ENCODE measurements around the gene GRAP2. TPM values are rescaled to one million over a fixed set of nuclear protein-coding genes. Genes with fewer than 3 reads are reported as not detected.
A peak's percentile ranks its signal among the peaks of the same experiment; 100 is the strongest.

Gene GRAP2
- total RNA-seq, 1 experiment from 2014 or later = 0.12 TPM

DNA sequence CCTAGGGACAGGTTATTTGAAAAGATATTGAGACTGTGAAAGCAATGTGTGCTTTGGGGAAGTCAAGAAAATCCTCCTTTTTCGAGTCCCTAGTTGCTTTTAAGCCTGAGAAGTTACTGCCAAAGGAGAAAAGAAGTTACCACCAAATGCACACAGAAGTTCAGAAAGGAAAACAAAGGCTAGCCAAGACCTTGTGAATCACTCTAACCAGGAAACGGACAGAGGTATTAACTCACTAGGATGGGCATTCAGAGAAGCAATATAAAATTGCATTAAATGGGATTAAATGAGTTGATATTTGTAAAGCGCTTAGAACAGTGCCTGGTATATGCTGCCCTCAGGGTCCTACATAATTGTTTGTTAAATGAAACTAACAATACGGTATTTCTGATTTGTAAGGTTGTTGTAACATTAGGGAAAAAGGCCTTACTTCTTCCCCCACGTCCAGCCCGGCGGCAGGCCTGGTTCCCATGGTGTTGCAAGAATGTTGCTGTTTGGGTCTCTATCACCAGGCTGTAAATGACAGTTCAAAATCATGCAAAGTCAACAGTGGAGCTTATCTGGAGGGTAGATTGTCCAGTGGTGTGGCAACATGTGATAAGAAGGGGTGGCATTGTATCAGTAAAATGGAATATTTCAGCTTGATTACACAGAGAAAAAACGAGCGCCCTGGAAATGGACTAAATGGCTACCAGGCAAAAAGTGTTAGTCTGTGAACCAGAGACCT lies 66.4 kb downstream of the GRAP2 start:
- Mint-ChIP-seq H3K9me3 (ENCODE audit: unreplicated experiment) (no peaks in the 10 kb centered on the region), H3K27ac (ENCODE audit: low read depth, unreplicated experiment) (peak overlapping the region; percentile 88), H3K27me3 (ENCODE audit: insufficient read depth, unreplicated experiment) (peaks cover 5% of the 10 kb centered on the region), H3K36me3 (ENCODE audit: insufficient read depth, unreplicated experiment) (no peaks in the 10 kb centered on the region), H3K4me3 (ENCODE audit: unreplicated experiment) (no peak overlapping the region), H3K4me1 (ENCODE audit: insufficient read depth, unreplicated experiment) (peaks cover 34% of the 10 kb centered on the region)
- ChIA-PET CTCF (interaction anchor here (0.6 to 2.6 kb wide), 4 partner anchors 14 to 82 kb away, joined by 3 to 9 read pairs (median 4); no protein-coding TSS in a partner anchor), POLR2A (interaction anchor here (0.6 to 1.4 kb wide), 2 partner anchors 27 to 30 kb away, joined by 3 to 4 read pairs; partner anchors contain the start of gene FAM83F)
- intact Hi-C loops (cut with micrococcal nuclease) = loop anchor here (2.0 kb wide), 1 partner anchor 18 kb away; no protein-coding TSS in a partner anchor
- TF ChIP-seq, protein P1, sequence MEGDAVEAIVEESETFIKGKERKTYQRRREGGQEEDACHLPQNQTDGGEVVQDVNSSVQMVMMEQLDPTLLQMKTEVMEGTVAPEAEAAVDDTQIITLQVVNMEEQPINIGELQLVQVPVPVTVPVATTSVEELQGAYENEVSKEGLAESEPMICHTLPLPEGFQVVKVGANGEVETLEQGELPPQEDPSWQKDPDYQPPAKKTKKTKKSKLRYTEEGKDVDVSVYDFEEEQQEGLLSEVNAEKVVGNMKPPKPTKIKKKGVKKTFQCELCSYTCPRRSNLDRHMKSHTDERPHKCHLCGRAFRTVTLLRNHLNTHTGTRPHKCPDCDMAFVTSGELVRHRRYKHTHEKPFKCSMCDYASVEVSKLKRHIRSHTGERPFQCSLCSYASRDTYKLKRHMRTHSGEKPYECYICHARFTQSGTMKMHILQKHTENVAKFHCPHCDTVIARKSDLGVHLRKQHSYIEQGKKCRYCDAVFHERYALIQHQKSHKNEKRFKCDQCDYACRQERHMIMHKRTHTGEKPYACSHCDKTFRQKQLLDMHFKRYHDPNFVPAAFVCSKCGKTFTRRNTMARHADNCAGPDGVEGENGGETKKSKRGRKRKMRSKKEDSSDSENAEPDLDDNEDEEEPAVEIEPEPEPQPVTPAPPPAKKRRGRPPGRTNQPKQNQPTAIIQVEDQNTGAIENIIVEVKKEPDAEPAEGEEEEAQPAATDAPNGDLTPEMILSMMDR (IDR thresholded peaks at IDR 0.05; ENCODE audit: unreplicated experiment) = no peak
- no TSS peak for BruUV-seq (replicated peaks)
- peak; percentile 33 for DNase-seq (ENCODE audit: unreplicated experiment)

GRCh38 chr22:39967996-39968972 lies 67.4 kb downstream of the GRAP2 start:
- peaks cover 34% of the 10 kb centered on the region for H3K4me1 Mint-ChIP-seq (ENCODE audit: insufficient read depth, unreplicated experiment)
- intact Hi-C loops (cut with micrococcal nuclease) = loop anchor here (2.0 kb wide), 1 partner anchor 17 kb away; no protein-coding TSS in a partner anchor
- no peaks in the 10 kb centered on the region for H3K9me3 Mint-ChIP-seq (ENCODE audit: unreplicated experiment)
- TF ChIP-seq, protein P1 (IDR thresholded peaks at IDR 0.05; ENCODE audit: unreplicated experiment) = no peak
- POLR2A ChIA-PET = interaction anchor here (0.6 to 1.5 kb wide), 3 partner anchors 26 to 103 kb away, joined by 3 read pairs; partner anchors contain the start of gene FAM83F
- no peaks in the 10 kb centered on the region for H3K36me3 Mint-ChIP-seq (ENCODE audit: insufficient read depth, unreplicated experiment)
- peaks cover 11% of the 10 kb centered on the region for H3K27me3 Mint-ChIP-seq (ENCODE audit: insufficient read depth, unreplicated experiment)
- BruUV-seq (replicated peaks) = no TSS peak
- H3K27ac Mint-ChIP-seq (ENCODE audit: low read depth, unreplicated experiment) = no peak overlapping the region
- CTCF ChIA-PET = interaction anchor here (0.5 kb wide), 1 partner anchor 212 kb away, joined by 3 read pairs; no protein-coding TSS in a partner anchor
- H3K4me3 Mint-ChIP-seq (ENCODE audit: unreplicated experiment) = no peak overlapping the region
- DNase-seq (ENCODE audit: unreplicated experiment) = no peak

- Mint-ChIP-seq H3K9me3 (ENCODE audit: unreplicated experiment) (no peaks in the 10 kb centered on the region), H3K27ac (ENCODE audit: low read depth, unreplicated experiment) (no peak overlapping the region), H3K4me1 (ENCODE audit: insufficient read depth, unreplicated experiment) (peaks cover 31% of the 10 kb centered on the region), H3K36me3 (ENCODE audit: insufficient read depth, unreplicated experiment) (no peaks in the 10 kb centered on the region), H3K27me3 (ENCODE audit: insufficient read depth, unreplicated experiment) (peaks cover 11% of the 10 kb centered on the region), H3K4me3 (ENCODE audit: unreplicated experiment) (no peak overlapping the region)
- TF ChIP-seq, protein P1 (IDR thresholded peaks at IDR 0.05; ENCODE audit: unreplicated experiment) = no peak
- intact Hi-C loops (cut with micrococcal nuclease) = no loop called here
- CTCF ChIA-PET = interaction anchor here (0.6 to 0.7 kb wide), 2 partner anchors 10 to 26 kb away, joined by 3 to 4 read pairs; no protein-coding TSS in a partner anchor
- no peak for DNase-seq (ENCODE audit: unreplicated experiment)
- BruUV-seq (replicated peaks) = no TSS peak
- POLR2A ChIA-PET = interaction anchor here (1.9 kb wide), 1 partner anchor 23 kb away, joined by 6 read pairs; the partner anchor contains the start of gene FAM83F
Observed at GRCh38 chr22:39970742-39971141, 69.9 kb downstream of the GRAP2 start.
